ENCODE results near the gene CX3CL1. TPM values are rescaled to one million over a fixed set of nuclear protein-coding genes. Genes with fewer than 3 reads are reported as not detected.

CX3CL1 gene
- total and polyA plus RNA-seq, 2 of the 13 experiments (the other 11 are each of a cell fraction or from before 2014, with no cell fraction given) = 57.3 to 60.8 TPM

DNA sequence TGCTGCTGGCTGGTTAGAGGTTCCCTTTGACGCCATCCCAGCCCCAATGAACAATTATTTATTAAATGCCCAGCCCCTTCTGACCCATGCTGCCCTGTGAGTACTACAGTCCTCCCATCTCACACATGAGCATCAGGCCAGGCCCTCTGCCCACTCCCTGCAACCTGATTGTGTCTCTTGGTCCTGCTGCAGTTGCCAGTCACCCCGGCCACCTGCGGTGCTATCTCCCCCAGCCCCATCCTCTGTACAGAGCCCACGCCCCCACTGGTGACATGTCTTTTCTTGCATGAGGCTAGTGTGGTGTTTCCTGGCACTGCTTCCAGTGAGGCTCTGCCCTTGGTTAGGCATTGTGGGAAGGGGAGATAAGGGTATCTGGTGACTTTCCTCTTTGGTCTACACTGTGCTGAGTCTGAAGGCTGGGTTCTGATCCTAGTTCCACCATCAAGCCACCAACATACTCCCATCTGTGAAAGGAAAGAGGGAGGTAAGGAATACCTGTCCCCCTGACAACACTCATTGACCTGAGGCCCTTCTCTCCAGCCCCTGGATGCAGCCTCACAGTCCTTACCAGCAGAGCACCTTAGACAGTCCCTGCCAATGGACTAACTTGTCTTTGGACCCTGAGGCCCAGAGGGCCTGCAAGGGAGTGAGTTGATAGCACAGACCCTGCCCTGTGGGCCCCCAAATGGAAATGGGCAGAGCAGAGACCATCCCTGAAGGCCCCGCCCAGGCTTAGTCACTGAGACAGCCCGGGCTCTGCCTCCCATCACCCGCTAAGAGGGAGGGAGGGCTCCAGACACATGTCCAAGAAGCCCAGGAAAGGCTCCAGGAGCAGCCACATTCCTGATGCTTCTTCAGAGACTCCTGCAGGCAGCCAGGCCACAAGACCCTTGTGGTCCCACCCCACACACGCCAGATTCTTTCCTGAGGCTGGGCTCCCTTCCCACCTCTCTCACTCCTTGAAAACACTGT, 11.3 kb downstream of the CX3CL1 start (continued):
- no peak; the same call in 1 of the 2 replicates for TF ChIP-seq PHF21A (CRISPR knock-in tag; IDR thresholded peaks at IDR 0.05)
- TF ChIP-seq NFYC (CRISPR knock-in tag; IDR thresholded peaks at IDR 0.05) = no peak
- no peak for TF ChIP-seq MEIS2 (CRISPR knock-in tag; IDR thresholded peaks at IDR 0.05)
- TF ChIP-seq SIX4 (CRISPR knock-in tag; IDR thresholded peaks at IDR 0.05) = no peak
- no peak for TF ChIP-seq ZNF567 (CRISPR knock-in tag; IDR thresholded peaks at IDR 0.05; ENCODE audit: borderline replicate concordance)
- no peak for TF ChIP-seq HNRNPL (IDR thresholded peaks at IDR 0.05; ENCODE audit: low read depth, low read length)
- TF ChIP-seq, protein P1, sequence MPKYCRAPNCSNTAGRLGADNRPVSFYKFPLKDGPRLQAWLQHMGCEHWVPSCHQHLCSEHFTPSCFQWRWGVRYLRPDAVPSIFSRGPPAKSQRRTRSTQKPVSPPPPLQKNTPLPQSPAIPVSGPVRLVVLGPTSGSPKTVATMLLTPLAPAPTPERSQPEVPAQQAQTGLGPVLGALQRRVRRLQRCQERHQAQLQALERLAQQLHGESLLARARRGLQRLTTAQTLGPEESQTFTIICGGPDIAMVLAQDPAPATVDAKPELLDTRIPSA (CRISPR knock-in tag; IDR thresholded peaks at IDR 0.05; ENCODE audit: borderline replicate concordance) = no peak
- no peak for TF ChIP-seq SRF (IDR thresholded peaks at IDR 0.05; ENCODE audit: low read depth, low read length)
- TF ChIP-seq, protein P2, sequence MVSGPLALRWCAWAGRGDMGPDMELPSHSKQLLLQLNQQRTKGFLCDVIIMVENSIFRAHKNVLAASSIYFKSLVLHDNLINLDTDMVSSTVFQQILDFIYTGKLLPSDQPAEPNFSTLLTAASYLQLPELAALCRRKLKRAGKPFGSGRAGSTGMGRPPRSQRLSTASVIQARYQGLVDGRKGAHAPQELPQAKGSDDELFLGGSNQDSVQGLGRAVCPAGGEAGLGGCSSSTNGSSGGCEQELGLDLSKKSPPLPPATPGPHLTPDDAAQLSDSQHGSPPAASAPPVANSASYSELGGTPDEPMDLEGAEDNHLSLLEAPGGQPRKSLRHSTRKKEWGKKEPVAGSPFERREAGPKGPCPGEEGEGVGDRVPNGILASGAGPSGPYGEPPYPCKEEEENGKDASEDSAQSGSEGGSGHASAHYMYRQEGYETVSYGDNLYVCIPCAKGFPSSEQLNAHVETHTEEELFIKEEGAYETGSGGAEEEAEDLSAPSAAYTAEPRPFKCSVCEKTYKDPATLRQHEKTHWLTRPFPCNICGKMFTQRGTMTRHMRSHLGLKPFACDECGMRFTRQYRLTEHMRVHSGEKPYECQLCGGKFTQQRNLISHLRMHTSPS (CRISPR knock-in tag; IDR thresholded peaks at IDR 0.05; ENCODE audit: low read depth) = no peak; the same call in 1 of the 2 replicates
- TF ChIP-seq ZNF180 (CRISPR knock-in tag; IDR thresholded peaks at IDR 0.05; ENCODE audit: borderline replicate concordance, low read depth) = no peak
- no peak for TF ChIP-seq ZNF224 (CRISPR knock-in tag; IDR thresholded peaks at IDR 0.05)
- TF ChIP-seq ZNF34 (CRISPR knock-in tag; IDR thresholded peaks at IDR 0.05; ENCODE audit: borderline replicate concordance) = no peak
- TF ChIP-seq SIX1 (CRISPR knock-in tag; IDR thresholded peaks at IDR 0.05; ENCODE audit: borderline replicate concordance) = no peak; the same call in 1 of the 2 replicates
- no peak for TF ChIP-seq RBFOX2 (IDR thresholded peaks at IDR 0.05; ENCODE audit: low read depth, low read length)
- TF ChIP-seq, protein P3, sequence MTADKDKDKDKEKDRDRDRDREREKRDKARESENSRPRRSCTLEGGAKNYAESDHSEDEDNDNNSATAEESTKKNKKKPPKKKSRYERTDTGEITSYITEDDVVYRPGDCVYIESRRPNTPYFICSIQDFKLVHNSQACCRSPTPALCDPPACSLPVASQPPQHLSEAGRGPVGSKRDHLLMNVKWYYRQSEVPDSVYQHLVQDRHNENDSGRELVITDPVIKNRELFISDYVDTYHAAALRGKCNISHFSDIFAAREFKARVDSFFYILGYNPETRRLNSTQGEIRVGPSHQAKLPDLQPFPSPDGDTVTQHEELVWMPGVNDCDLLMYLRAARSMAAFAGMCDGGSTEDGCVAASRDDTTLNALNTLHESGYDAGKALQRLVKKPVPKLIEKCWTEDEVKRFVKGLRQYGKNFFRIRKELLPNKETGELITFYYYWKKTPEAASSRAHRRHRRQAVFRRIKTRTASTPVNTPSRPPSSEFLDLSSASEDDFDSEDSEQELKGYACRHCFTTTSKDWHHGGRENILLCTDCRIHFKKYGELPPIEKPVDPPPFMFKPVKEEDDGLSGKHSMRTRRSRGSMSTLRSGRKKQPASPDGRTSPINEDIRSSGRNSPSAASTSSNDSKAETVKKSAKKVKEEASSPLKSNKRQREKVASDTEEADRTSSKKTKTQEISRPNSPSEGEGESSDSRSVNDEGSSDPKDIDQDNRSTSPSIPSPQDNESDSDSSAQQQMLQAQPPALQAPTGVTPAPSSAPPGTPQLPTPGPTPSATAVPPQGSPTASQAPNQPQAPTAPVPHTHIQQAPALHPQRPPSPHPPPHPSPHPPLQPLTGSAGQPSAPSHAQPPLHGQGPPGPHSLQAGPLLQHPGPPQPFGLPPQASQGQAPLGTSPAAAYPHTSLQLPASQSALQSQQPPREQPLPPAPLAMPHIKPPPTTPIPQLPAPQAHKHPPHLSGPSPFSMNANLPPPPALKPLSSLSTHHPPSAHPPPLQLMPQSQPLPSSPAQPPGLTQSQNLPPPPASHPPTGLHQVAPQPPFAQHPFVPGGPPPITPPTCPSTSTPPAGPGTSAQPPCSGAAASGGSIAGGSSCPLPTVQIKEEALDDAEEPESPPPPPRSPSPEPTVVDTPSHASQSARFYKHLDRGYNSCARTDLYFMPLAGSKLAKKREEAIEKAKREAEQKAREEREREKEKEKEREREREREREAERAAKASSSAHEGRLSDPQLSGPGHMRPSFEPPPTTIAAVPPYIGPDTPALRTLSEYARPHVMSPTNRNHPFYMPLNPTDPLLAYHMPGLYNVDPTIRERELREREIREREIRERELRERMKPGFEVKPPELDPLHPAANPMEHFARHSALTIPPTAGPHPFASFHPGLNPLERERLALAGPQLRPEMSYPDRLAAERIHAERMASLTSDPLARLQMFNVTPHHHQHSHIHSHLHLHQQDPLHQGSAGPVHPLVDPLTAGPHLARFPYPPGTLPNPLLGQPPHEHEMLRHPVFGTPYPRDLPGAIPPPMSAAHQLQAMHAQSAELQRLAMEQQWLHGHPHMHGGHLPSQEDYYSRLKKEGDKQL (CRISPR knock-in tag; IDR thresholded peaks at IDR 0.05; ENCODE audit: low read depth) = no peak

Data from HepG2 (cell line).